CD4-positive, alpha-beta memory T cell (primary cell): ENCODE measurements around the gene PNPO. TPM values are rescaled to one million over a fixed set of nuclear protein-coding genes. Genes with fewer than 3 reads are reported as not detected.

ENCODE experiments used
- CTCF ChIA-PET: fragments of 350-600 bp; sonication (Branson Sonifier 250); formaldehyde crosslinking; loops from one replicate; lab custom pipeline; 2021; ENCODE audit warnings: inconsistent platforms; ENCODE audit not compliant: partially characterized antibody; lab: Charles Lee
- POLR2A ChIA-PET: fragments of 350-600 bp; sonication (Branson Sonifier 250); formaldehyde crosslinking; loops from one replicate; lab custom pipeline; 2021; ENCODE audit not compliant: partially characterized antibody; lab: Charles Lee
- DNase-seq, 5 donors: peaks; one replicate each; pipeline versions ENCODE4 v3.0.0 to v3.0.0-alpha.2; 2020 to 2022; ENCODE audit warnings: mixed read lengths in 1 of 5
- H3K27ac ChIP-seq: one replicate; pipeline ENCODE4 v1.7.0; 2013; ENCODE audit warnings: low read depth, low read length
- H3K27me3 ChIP-seq: 2 replicates; pipeline ENCODE4 v1.7.0; 2013; ENCODE audit warnings: mild to moderate bottlenecking, low read length, moderate library complexity; ENCODE audit not compliant: insufficient read depth
- H3K36me3 ChIP-seq: 2 replicates; pipeline ENCODE4 v1.7.0; 2013; ENCODE audit warnings: mild to moderate bottlenecking, low read length, moderate library complexity; ENCODE audit not compliant: insufficient read depth
- H3K4me1 ChIP-seq: 2 replicates; pipeline ENCODE4 v1.7.0; 2013; ENCODE audit warnings: mild to moderate bottlenecking, low read length, moderate library complexity; ENCODE audit not compliant: insufficient read depth
- H3K4me3 ChIP-seq, 2 donors: one replicate each; pipeline ENCODE4 v1.7.0; 2013; ENCODE audit warnings: low read length in 2 of 2, mild to moderate bottlenecking in 1 of 2
- H3K9me3 ChIP-seq, 2 donors: one replicate each; pipeline ENCODE4 v1.7.0; 2013; ENCODE audit warnings: low read length in 2 of 2, control low read depth in 1 of 2; ENCODE audit not compliant: control insufficient read depth in 1 of 2
- H3K27ac Mint-ChIP-seq, 7 donors: one replicate each; pipeline ENCODE4 v1.8.0; 2020 to 2021; ENCODE audit warnings: mixed read lengths in 7 of 7, mild to moderate bottlenecking in 6 of 7, inconsistent platforms in 3 of 7, moderate library complexity in 3 of 7
- H3K27me3 Mint-ChIP-seq, 2 donors: one replicate each; pipeline ENCODE4 v1.8.0; 2020 to 2021; ENCODE audit warnings: mixed read lengths in 2 of 2
- H3K36me3 Mint-ChIP-seq, 2 donors: one replicate each; pipeline ENCODE4 v1.8.0; 2020 to 2021; ENCODE audit warnings: mixed read lengths in 2 of 2, inconsistent platforms in 1 of 2, mild to moderate bottlenecking in 1 of 2
- H3K4me1 Mint-ChIP-seq, 4 donors: one replicate each; pipeline ENCODE4 v1.8.0; 2020 to 2021; ENCODE audit warnings: mixed read lengths in 4 of 4, mild to moderate bottlenecking in 1 of 4
- H3K4me3 Mint-ChIP-seq, 8 donors: one replicate each; pipeline ENCODE4 v1.8.0; 2020 to 2021; ENCODE audit warnings: mixed read lengths in 8 of 8, mild to moderate bottlenecking in 7 of 8, moderate library complexity in 6 of 8, inconsistent platforms in 3 of 8
- H3K9me3 Mint-ChIP-seq, 8 donors: one replicate each; pipeline ENCODE4 v1.8.0; 2020 to 2021; ENCODE audit warnings: mixed read lengths in 8 of 8, mild to moderate bottlenecking in 5 of 8, inconsistent platforms in 3 of 8, moderate library complexity in 1 of 8
- intact Hi-C: fragments of 100-400 bp; cut with micrococcal nuclease; formaldehyde crosslinking; loops from one replicate; pipeline ENCODE4 v1.15.1; 2023
- polyA plus RNA-seq, 2 donors: library from polyadenylated mRNA; unstranded; fragments of 300-500 nt; fragmentation: Illumina TruSeq; gene quantifications; one replicate each; pipeline ENCODE4 v1.2.3, GENCODE V29; 2021
- total RNA-seq, 2 experiments: library from RNA; stranded (reverse); gene quantifications; one replicate each; pipeline ENCODE4 v1.2.3, GENCODE V29; 2021

Gene PNPO
- total and polyA plus RNA-seq, 4 experiments from 2014 or later, result 12.1 to 23.4 (median 16.0) TPM

- peak in 1 of 5 donors; percentile 9 for DNase-seq
- intact Hi-C loops, result no loop called here
- no peak overlapping the region for H3K4me3 ChIP-seq
- H3K36me3 ChIP-seq, result peaks cover 40% of the 10 kb centered on the region
- Mint-ChIP-seq H3K27ac (peak overlapping the region in 2 of 7 donors; percentile 4 to 63), H3K4me1 (peaks cover 0 to 19% (median 6%) of the 10 kb centered on the region in 4 donors), H3K4me3 (peak overlapping the region in 2 of 8 donors; percentile 26 to 44), H3K9me3 (no peaks in the 10 kb centered on the region), H3K36me3 (peaks cover 40 to 65% of the 10 kb centered on the region in 2 donors), H3K27me3 (no peaks in the 10 kb centered on the region)
- ChIA-PET POLR2A (no interaction called here), CTCF (interaction anchor here (1.0 to 4.1 kb wide), 4 partner anchors 11 to 93 kb away, joined by 3 to 22 read pairs (median 9); partner anchors contain the start of gene CDK5RAP3)
- H3K9me3 ChIP-seq, result no peaks in the 10 kb centered on the region
- no peak overlapping the region for H3K27ac ChIP-seq
- H3K4me1 ChIP-seq, result peaks cover 11% of the 10 kb centered on the region
- H3K27me3 ChIP-seq, result no peaks in the 10 kb centered on the region
Measured at GRCh38 chr17:47981462-47981861, 40.1 kb downstream of the PNPO start.

- peak overlapping the region in 2 of 7 donors; percentile 29 to 63 for H3K27ac Mint-ChIP-seq
- H3K4me1 ChIP-seq, result peaks cover 11% of the 10 kb centered on the region
- H3K27ac ChIP-seq, result no peak overlapping the region
- H3K9me3 Mint-ChIP-seq, result no peaks in the 10 kb centered on the region
- H3K9me3 ChIP-seq, result no peaks in the 10 kb centered on the region
- peaks cover 37 to 59% of the 10 kb centered on the region in 2 donors for H3K36me3 Mint-ChIP-seq
- no peak overlapping the region for H3K4me3 Mint-ChIP-seq
- H3K36me3 ChIP-seq, result peaks cover 37% of the 10 kb centered on the region
- H3K4me3 ChIP-seq, result no peak overlapping the region
- intact Hi-C loops, result no loop called here
- H3K27me3 Mint-ChIP-seq, result no peaks in the 10 kb centered on the region
- H3K4me1 Mint-ChIP-seq, result peaks cover 0 to 19% (median 6%) of the 10 kb centered on the region in 4 donors
- POLR2A ChIA-PET, result interaction anchor here (1.3 kb wide), 1 partner anchor 11 kb away, joined by 3 read pairs; the partner anchor contains the start of gene CDK5RAP3
- CTCF ChIA-PET, result no interaction called here
- DNase-seq, result no peak
- no peaks in the 10 kb centered on the region for H3K27me3 ChIP-seq
Measured at GRCh38 chr17:47982091-47982617, 40.8 kb downstream of the PNPO start.

DNA sequence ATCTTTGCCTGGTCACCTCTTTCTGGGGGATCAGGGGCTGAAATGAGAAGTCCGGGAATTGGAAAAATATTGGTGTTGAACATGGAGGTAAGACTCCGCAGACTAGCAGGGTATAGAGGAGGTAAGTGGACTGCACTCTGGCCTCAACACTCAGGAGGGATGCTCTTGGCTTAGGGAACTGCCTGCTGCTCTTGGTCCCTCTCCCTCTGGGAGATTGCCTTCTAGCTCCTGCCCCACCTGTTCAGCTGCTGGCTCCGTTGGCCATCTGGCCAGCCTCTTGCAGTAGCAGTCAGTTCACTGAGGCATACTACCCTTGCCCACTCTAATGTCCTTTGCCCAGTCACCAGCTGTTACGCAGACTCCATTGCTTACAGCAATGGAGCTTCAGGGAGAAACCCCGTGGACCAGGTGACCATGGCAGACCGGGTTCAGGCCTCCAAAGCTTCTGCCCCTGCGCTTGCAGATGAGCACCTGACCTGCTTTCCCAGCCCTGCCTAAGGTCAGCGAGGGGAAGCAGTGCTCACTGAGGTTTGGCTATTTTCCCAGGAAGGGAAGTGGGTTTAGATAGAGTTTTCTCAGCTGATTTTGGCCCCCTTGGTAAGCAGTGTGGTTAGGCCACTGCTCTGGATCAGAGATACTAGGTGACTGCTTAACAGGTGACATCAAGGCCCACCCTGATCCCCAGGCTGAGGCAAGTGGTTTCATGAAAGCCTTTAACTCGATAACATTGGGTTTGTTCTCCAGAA is 41.4 kb downstream of the PNPO start:
- no peak for DNase-seq
- Histone ChIP-seq H3K9me3 (no peaks in the 10 kb centered on the region), H3K27me3 (no peaks in the 10 kb centered on the region), H3K36me3 (peaks cover 32% of the 10 kb centered on the region), H3K27ac (no peak overlapping the region), H3K4me1 (peaks cover 11% of the 10 kb centered on the region), H3K4me3 (no peak overlapping the region)
- ChIA-PET CTCF (interaction anchor here (1.1 kb wide), 1 partner anchor 12 kb away, joined by 6 read pairs; the partner anchor contains the start of gene CDK5RAP3), POLR2A (interaction anchor here (1.1 to 1.3 kb wide), 2 partner anchors 11 to 31 kb away, joined by 3 read pairs; partner anchors contain the start of gene CDK5RAP3)
- H3K4me3 Mint-ChIP-seq, result no peak overlapping the region
- peaks cover 0 to 19% (median 6%) of the 10 kb centered on the region in 4 donors for H3K4me1 Mint-ChIP-seq
- H3K9me3 Mint-ChIP-seq, result no peaks in the 10 kb centered on the region
- peaks cover 37 to 54% of the 10 kb centered on the region in 2 donors for H3K36me3 Mint-ChIP-seq
- H3K27ac Mint-ChIP-seq, result peak overlapping the region in 1 of 7 donors; percentile 29
- intact Hi-C loops, result no loop called here
- no peaks in the 10 kb centered on the region for H3K27me3 Mint-ChIP-seq

DNA sequence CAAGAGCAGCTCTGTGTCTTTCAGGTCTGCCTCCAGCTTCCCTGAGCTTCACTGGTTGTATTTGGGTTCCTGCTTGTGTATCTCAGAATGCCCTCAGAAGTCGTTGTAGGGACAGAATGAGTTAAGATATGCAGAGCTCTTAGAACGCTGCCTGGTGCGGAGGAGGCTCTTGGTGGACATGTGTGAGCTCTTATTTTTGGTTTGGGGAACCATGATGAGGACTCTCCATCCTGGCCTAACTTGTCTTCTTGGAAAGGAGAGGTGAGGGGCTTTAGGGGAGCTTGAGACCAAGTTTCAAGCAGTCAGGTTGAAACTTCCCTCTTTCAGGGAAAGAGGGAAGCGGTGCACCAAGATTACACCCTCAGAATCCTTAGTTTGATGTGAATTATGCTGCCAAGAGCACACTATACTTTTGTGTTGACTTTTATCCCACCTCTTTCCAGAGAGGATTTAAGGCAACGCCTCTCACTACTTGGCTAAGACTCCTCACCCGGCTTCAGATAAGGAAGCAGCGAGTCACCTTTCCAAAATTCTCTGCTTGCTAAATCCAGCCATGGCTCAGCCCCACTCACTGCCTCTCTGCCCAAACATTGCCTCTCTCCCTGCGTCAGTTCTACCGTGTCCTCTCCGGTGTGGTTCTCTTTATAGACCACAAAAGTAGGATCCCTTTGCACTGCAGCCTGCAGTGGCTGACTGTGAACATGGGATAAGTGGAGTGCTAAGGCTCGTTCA is 42.3 kb downstream of the PNPO start:
- Mint-ChIP-seq H3K27me3 (no peaks in the 10 kb centered on the region), H3K4me1 (peaks cover 0 to 19% (median 6%) of the 10 kb centered on the region in 4 donors), H3K4me3 (no peak overlapping the region), H3K36me3 (peaks cover 34 to 49% of the 10 kb centered on the region in 2 donors), H3K27ac (peak overlapping the region in 2 of 7 donors; percentile 36 to 64), H3K9me3 (no peaks in the 10 kb centered on the region)
- Histone ChIP-seq H3K36me3 (peaks cover 29% of the 10 kb centered on the region), H3K27ac (no peak overlapping the region), H3K27me3 (no peaks in the 10 kb centered on the region), H3K4me3 (no peak overlapping the region), H3K9me3 (no peaks in the 10 kb centered on the region), H3K4me1 (peaks cover 11% of the 10 kb centered on the region)
- no peak for DNase-seq
- POLR2A ChIA-PET, result interaction anchor here (1.0 to 1.1 kb wide), 2 partner anchors 13 to 30 kb away, joined by 3 to 4 read pairs; partner anchors contain the start of gene CDK5RAP3
- CTCF ChIA-PET, result interaction anchor here (1.1 kb wide), 1 partner anchor 12 kb away, joined by 6 read pairs; the partner anchor contains the start of gene CDK5RAP3
- intact Hi-C loops, result no loop called here

DNA sequence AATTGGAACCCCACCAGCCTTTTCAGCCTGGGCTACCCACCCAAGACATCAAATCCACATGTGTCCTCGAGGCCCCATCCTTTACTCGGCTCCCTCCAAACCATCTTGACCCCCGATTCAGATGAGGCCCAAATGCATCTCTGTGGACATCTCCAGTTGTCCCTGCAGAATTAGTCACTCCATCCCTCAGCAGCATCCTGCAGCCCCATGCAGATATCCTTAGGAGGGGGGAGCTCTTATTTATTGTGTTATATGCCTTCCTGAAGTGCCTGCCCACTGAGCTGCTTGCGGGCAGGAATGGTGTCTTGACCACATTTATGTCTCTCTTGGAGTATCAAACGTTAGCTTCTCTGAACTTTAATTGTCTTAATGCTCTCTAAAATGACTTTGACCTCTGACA is 45.1 kb downstream of the PNPO start:
- Mint-ChIP-seq H3K27me3 (no peaks in the 10 kb centered on the region), H3K9me3 (no peaks in the 10 kb centered on the region), H3K4me1 (peaks cover 0 to 18% (median 7%) of the 10 kb centered on the region in 4 donors), H3K27ac (peak overlapping the region in 2 of 7 donors; percentile 13 to 29), H3K4me3 (no peak overlapping the region), H3K36me3 (peaks cover 14 to 26% of the 10 kb centered on the region in 2 donors)
- Histone ChIP-seq H3K4me3 (no peak overlapping the region), H3K36me3 (peaks cover 6% of the 10 kb centered on the region), H3K27ac (no peak overlapping the region), H3K4me1 (peaks cover 9% of the 10 kb centered on the region), H3K9me3 (no peaks in the 10 kb centered on the region), H3K27me3 (no peaks in the 10 kb centered on the region)
- DNase-seq, result no peak
- intact Hi-C loops, result no loop called here
- ChIA-PET POLR2A (no interaction called here), CTCF (interaction anchor here (1.0 to 1.3 kb wide), 2 partner anchors 8 to 37 kb away, joined by 3 to 4 read pairs; no protein-coding TSS in a partner anchor)

DNA sequence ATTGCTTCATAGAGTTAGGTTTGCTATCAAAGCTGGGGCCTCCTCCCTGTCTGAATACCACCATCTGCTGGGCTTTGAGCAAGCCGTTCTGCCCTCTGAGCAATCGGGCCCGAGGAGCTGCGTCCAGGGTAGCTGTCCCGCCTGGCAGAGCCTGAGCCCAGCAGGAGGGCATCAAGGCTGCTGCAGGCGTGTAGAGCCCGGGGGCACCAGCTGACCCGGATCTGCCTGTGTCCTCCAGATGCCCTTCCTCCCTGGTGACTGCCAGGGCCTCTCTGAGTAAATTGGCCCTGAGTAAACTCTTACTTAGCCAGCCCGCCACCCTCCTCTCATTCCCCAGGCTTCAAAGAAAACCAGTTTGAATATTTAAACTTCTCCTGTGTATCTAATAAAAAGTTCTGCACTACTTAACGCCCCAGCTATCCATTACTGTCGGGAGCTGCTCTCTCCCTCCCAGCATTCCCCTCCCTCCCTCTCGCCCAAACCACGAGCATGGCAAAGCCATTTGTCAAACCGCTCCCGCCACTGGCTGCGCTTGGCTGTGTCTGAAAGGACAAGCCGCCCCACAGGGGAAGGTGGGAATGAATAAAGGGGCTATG is 46.0 kb downstream of the PNPO start:
- Mint-ChIP-seq H3K4me1 (peaks cover 0 to 12% (median 5%) of the 10 kb centered on the region in 4 donors), H3K36me3 (peaks cover 11 to 20% of the 10 kb centered on the region in 2 donors), H3K4me3 (no peak overlapping the region), H3K9me3 (no peaks in the 10 kb centered on the region), H3K27me3 (no peaks in the 10 kb centered on the region), H3K27ac (no peak overlapping the region)
- Histone ChIP-seq H3K27me3 (no peaks in the 10 kb centered on the region), H3K4me3 (no peak overlapping the region), H3K36me3 (no peaks in the 10 kb centered on the region), H3K4me1 (peaks cover under 1% of the 10 kb centered on the region), H3K27ac (no peak overlapping the region), H3K9me3 (no peaks in the 10 kb centered on the region)
- ChIA-PET POLR2A (no interaction called here), CTCF (interaction anchor here (1.0 to 1.3 kb wide), 2 partner anchors 9 to 37 kb away, joined by 3 to 4 read pairs; no protein-coding TSS in a partner anchor)
- DNase-seq, result no peak
- intact Hi-C loops, result no loop called here
